Measurements from ENCODE around the gene ELAPOR1. TPM values are rescaled to one million over a fixed set of nuclear protein-coding genes. Genes with fewer than 3 reads are reported as not detected.

Gene ELAPOR1
- total RNA-seq, 4 donors from 2014 or later, result 0.08 to 18.8 (median 0.40) TPM; not detected in 1

DNA sequence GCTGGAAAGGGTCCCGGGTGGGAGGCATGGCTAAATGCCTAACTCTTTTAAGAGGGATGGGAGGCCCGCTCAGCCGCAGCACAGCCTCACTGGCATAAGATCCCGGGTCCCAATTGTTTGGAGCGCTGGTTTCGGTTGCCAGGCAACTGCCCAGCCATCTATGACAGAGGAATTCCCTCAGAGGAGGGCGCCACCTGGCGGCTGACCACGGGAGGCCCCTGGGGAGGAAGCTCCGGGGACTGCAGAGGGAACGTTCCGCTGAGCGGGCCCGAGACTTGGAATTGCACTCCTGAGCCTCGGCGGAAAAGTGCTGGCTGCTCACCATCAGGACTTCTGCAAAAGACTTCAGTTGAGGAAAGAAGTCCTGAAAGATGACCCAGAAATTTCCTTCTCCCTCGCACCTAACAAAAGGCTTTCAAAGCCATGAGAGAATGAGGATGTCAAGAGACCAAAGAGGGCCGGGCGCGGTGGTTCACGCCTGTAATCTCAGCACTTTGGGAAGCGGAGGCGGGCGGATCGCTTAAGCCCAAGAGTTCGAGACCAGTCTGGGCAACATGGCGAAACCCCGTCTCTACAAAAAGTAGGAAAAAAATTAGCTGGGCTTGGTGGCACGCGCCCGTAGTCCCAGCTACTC lies 1.1 kb upstream of the ELAPOR1 start:
- H3K36me3 ChIP-seq, result no peaks in the 10 kb centered on the region
- H3K9me3 ChIP-seq, result no peaks in the 10 kb centered on the region
- peak overlapping the region; percentile 17 to 47 for H3K4me3 ChIP-seq
- WGBS, 2 donors (ENCODE audit: low coverage in 1 of 2), result 20 to 21% methylated on average over 1 to 10 of the region's 31 CpGs
- H3K27ac ChIP-seq, result peak overlapping the region in 2 of 4 donors; percentile 18 to 33
- ATAC-seq, result peak; percentile 95
- peaks cover 0 to 25% (median 11%) of the 10 kb centered on the region in 3 donors for H3K4me1 ChIP-seq
- H3K27me3 ChIP-seq, result peaks cover 40% of the 10 kb centered on the region
- no peak for TF ChIP-seq EP300 (IDR thresholded peaks at IDR 0.05)
- TF ChIP-seq, protein P1, sequence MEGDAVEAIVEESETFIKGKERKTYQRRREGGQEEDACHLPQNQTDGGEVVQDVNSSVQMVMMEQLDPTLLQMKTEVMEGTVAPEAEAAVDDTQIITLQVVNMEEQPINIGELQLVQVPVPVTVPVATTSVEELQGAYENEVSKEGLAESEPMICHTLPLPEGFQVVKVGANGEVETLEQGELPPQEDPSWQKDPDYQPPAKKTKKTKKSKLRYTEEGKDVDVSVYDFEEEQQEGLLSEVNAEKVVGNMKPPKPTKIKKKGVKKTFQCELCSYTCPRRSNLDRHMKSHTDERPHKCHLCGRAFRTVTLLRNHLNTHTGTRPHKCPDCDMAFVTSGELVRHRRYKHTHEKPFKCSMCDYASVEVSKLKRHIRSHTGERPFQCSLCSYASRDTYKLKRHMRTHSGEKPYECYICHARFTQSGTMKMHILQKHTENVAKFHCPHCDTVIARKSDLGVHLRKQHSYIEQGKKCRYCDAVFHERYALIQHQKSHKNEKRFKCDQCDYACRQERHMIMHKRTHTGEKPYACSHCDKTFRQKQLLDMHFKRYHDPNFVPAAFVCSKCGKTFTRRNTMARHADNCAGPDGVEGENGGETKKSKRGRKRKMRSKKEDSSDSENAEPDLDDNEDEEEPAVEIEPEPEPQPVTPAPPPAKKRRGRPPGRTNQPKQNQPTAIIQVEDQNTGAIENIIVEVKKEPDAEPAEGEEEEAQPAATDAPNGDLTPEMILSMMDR (IDR thresholded peaks at IDR 0.05), result peak; percentile 87 to 96 (median 92)
- peak; percentile 39 for TF ChIP-seq POLR2AphosphoS5 (IDR thresholded peaks at IDR 0.05)
- TF ChIP-seq POLR2A (IDR thresholded peaks at IDR 0.05), result no peak

DNA sequence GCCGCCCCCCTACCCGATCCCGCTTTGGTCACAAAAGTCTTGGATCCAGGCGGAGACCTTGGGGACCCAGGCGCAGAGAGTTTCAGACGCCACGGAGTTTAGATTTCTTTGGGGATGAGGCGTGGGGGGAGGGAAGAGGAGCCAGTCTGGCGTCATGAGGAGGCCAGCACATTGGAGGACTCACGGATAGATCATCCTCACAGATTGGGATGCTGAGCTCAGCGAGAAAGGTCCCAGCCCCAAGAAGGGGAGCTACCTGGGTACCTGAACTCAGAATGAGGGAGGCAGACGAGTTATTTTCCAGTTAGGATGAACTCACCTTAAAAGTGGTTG lies 393 bp downstream of the ELAPOR1 start:
- H3K27me3 ChIP-seq, result peaks cover 43% of the 10 kb centered on the region
- H3K9me3 ChIP-seq, result no peaks in the 10 kb centered on the region
- H3K36me3 ChIP-seq, result no peaks in the 10 kb centered on the region
- peak overlapping the region in 1 of 2 donors; percentile 47 for H3K4me3 ChIP-seq
- no peak for ATAC-seq
- no peak for TF ChIP-seq POLR2AphosphoS5 (IDR thresholded peaks at IDR 0.05)
- no peak for TF ChIP-seq POLR2A (IDR thresholded peaks at IDR 0.05)
- TF ChIP-seq, protein P1 (IDR thresholded peaks at IDR 0.05), result no peak
- TF ChIP-seq EP300 (IDR thresholded peaks at IDR 0.05), result no peak
- peaks cover 0 to 25% (median 11%) of the 10 kb centered on the region in 3 donors for H3K4me1 ChIP-seq
- WGBS, 2 donors (ENCODE audit: low coverage in 1 of 2), result 0 to 7% methylated on average over 2 to 3 of the region's 12 CpGs
- H3K27ac ChIP-seq, result no peak overlapping the region

DNA sequence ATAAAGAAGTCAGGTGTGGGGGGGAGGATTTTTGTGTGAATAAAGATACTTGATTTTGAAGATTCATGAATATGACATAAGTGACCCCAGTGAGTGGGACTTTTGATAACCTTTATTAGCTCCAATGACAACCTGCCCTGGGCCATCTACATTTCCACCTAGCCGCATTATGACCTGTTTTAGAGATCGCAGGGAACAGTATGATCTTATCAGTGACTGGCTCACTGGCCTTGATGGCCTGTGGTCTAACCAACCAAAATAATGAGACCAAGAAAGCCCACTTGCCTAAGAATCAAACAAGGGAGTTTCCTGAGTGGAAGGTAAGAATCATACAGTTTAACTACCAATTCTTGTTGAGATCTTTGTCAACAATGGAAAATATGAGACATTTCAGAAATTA lies 1.8 kb downstream of the ELAPOR1 start:
- WGBS, 2 donors (ENCODE audit: low coverage in 1 of 2), result 83 to 85% methylated on average over 2 of the region's 2 CpGs
- Histone ChIP-seq H3K9me3 (no peaks in the 10 kb centered on the region), H3K27ac (no peak overlapping the region), H3K27me3 (peaks cover 43% of the 10 kb centered on the region), H3K4me1 (peaks cover 0 to 25% (median 11%) of the 10 kb centered on the region in 3 donors), H3K4me3 (no peak overlapping the region), H3K36me3 (no peaks in the 10 kb centered on the region)
- TF ChIP-seq POLR2AphosphoS5 (IDR thresholded peaks at IDR 0.05), result no peak
- no peak for TF ChIP-seq EP300 (IDR thresholded peaks at IDR 0.05)
- TF ChIP-seq, protein P1 (IDR thresholded peaks at IDR 0.05), result no peak
- no peak for TF ChIP-seq POLR2A (IDR thresholded peaks at IDR 0.05)
- ATAC-seq, result no peak

DNA sequence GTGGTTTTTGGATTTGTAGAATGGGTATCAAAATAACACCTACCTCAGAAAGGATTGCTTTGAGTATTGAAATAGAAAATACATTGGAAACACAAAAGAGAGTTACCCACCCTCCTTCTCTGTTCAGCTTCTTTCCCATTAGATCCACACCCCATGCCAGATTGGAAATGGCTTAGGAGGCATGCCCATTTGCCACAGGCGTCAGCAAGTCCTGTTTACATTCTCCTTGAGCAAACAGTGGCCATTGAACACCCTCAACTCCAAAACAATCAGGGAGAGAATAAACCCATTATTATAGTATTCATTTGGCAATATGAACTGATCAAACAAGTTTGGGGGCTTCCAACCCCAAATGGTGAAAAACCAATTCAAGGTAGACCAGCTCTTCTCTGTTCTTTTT lies 2.4 kb downstream of the ELAPOR1 start:
- Histone ChIP-seq H3K27ac (no peak overlapping the region), H3K36me3 (no peaks in the 10 kb centered on the region), H3K4me1 (peaks cover 0 to 25% (median 11%) of the 10 kb centered on the region in 3 donors), H3K9me3 (no peaks in the 10 kb centered on the region), H3K27me3 (peaks cover 43% of the 10 kb centered on the region), H3K4me3 (no peak overlapping the region)
- 60 to 75% methylated on average over 1 of the region's 1 CpG for WGBS, 2 donors (ENCODE audit: low coverage in 1 of 2)
- TF ChIP-seq POLR2AphosphoS5 (IDR thresholded peaks at IDR 0.05) (no peak), EP300 (IDR thresholded peaks at IDR 0.05) (no peak), POLR2A (IDR thresholded peaks at IDR 0.05) (no peak)
- TF ChIP-seq, protein P1 (IDR thresholded peaks at IDR 0.05), result no peak
- ATAC-seq, result no peak

DNA sequence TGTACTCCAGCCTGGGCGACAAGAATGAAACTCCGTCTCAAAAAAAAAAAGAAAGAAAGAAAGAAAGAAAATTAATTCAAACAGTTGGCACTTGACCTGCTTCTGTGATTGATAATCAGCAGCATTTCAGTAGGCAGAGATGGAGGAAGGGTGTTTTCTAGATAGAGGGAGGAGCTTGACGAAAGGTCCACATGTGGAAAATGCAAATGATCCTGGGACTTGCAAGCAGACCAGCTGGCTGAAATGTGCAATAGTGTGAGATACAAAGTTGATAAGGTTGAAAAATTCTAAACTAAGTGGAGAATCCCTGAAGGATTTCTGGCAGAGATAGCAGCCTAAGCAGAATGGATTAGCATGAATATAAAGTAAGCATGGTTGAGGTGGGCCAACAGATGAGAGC lies 4.2 kb downstream of the ELAPOR1 start:
- H3K27me3 ChIP-seq, result peaks cover 43% of the 10 kb centered on the region
- peaks cover 0 to 14% (median 8%) of the 10 kb centered on the region in 3 donors for H3K4me1 ChIP-seq
- WGBS, 2 donors (ENCODE audit: low coverage in 1 of 2), result 43 to 69% methylated on average over 1 to 3 of the region's 3 CpGs
- H3K4me3 ChIP-seq, result no peak overlapping the region
- no peaks in the 10 kb centered on the region for H3K9me3 ChIP-seq
- no peak overlapping the region for H3K27ac ChIP-seq
- H3K36me3 ChIP-seq, result no peaks in the 10 kb centered on the region
- no peak for ATAC-seq
- TF ChIP-seq, protein P1 (IDR thresholded peaks at IDR 0.05), result no peak

Data from gastroesophageal sphincter (tissue), 4 donors.